Panc1 (cell line): ENCODE measurements around the gene ARHGEF10L. TPM values are rescaled to one million over a fixed set of nuclear protein-coding genes. Genes with fewer than 3 reads are reported as not detected.

Experiments
- ATAC-seq: fragments of 200-7000 bp; cut with Tn5 transposase; 2 replicates; pipeline ENCODE4 v1.9.1; 2020; ENCODE audit warnings: mild to moderate bottlenecking, moderate library complexity
- BruUV-seq: library from RNA; stranded (reverse); fragments of 400-500 nt; replicated peaks from 2 replicates; lab custom pipeline; 2021; lab: Mats Ljungman, UMichigan
- CTCF ChIA-PET: fragments of 300-600 bp; sonication (Branson Sonifier 250); formaldehyde crosslinking; loops from one replicate; lab custom pipeline; 2022; ENCODE audit warnings: antibody characterized with exemption; lab: Charles Lee
- POLR2A ChIA-PET: fragments of 300-600 bp; sonication (Branson Sonifier 250); formaldehyde crosslinking; loops from one replicate; lab custom pipeline; 2022; ENCODE audit warnings: antibody characterized with exemption; lab: Charles Lee
- DNase-seq: peaks from one replicate; pipeline ENCODE4 v3.0.0-alpha.2; 2010; ENCODE audit warnings: low read depth, low spot score
- H3K27ac ChIP-seq: 2 replicates; pipeline ENCODE4 v1.5.1; 2011; ENCODE audit warnings: mild to moderate bottlenecking, low read length, inconsistent platforms
- H3K27me3 ChIP-seq: fragments of 200-500 bp; sonication (Bioruptor generic); 2 replicates; pipeline ENCODE4 v1.6.0; 2014; ENCODE audit warnings: low read length, inconsistent platforms; ENCODE audit not compliant: control insufficient read depth, insufficient read depth
- H3K36me3 ChIP-seq: fragments of 200-500 bp; sonication (Bioruptor generic); 2 replicates; pipeline ENCODE4 v1.5.1; 2014; ENCODE audit warnings: inconsistent platforms, mild to moderate bottlenecking, low read length, moderate library complexity; ENCODE audit not compliant: control insufficient read depth, insufficient read depth
- H3K4me1 ChIP-seq: 2 replicates; pipeline ENCODE4 v1.5.1; 2011; ENCODE audit warnings: inconsistent platforms, mild to moderate bottlenecking, low read length, moderate library complexity; ENCODE audit not compliant: control insufficient read depth, insufficient read depth
- H3K4me3 ChIP-seq, 2 experiments: 2 replicates each; pipeline ENCODE4 v1.5.1; 2011 to 2012; ENCODE audit warnings: low read depth in 2 of 2, low read length in 2 of 2, mild to moderate bottlenecking in 2 of 2, inconsistent platforms in 1 of 2, moderate library complexity in 1 of 2
- H3K9me3 ChIP-seq: fragments of 200-500 bp; sonication (Bioruptor generic); 2 replicates; pipeline ENCODE4 v1.5.1; 2014; ENCODE audit warnings: low read depth, mild to moderate bottlenecking, inconsistent platforms, low read length, moderate library complexity; ENCODE audit not compliant: control insufficient read depth, insufficient read depth
- CTCF ChIP-seq: fragments of 450-650 bp; IDR thresholded peaks from 2 replicates; pipeline ENCODE4 v1.5.1; 2017; ENCODE audit warnings: mild to moderate bottlenecking
- POLR2AphosphoS5 ChIP-seq: IDR thresholded peaks from 2 replicates; pipeline ENCODE4 v1.6.1; 2012; ENCODE audit warnings: mild to moderate bottlenecking, low read depth, low read length, moderate library complexity
- SIN3A ChIP-seq: IDR thresholded peaks from 2 replicates; pipeline ENCODE4 v1.6.1; 2012; ENCODE audit warnings: low read depth, mild to moderate bottlenecking, low read length, moderate library complexity, borderline replicate concordance; ENCODE audit not compliant: insufficient read depth
- TCF7L2 ChIP-seq: IDR thresholded peaks from 2 replicates; pipeline ENCODE4 v1.6.1; 2011; ENCODE audit warnings: mild to moderate bottlenecking, low read depth, low read length, inconsistent platforms
- in situ Hi-C: cut with HindIII; loops from 2 replicates; pipeline ENCODE4 v1.10.0; 2016; ENCODE audit warnings: low sequenced_read_pairs, low pct_unique_long_range_greater_than_20kb
- intact Hi-C: fragments of 100-400 bp; cut with micrococcal nuclease; formaldehyde crosslinking; loops from one replicate; pipeline ENCODE4 v1.10.0; 2022; ENCODE audit not compliant: unreplicated experiment
- total RNA-seq: library from RNA; stranded (reverse); gene quantifications from one replicate; pipeline ENCODE4 v1.2.1, GENCODE V29; 2021; ENCODE audit not compliant: unreplicated experiment
- TF ChIP-seq, protein P1 (sequence below), 2 experiments: IDR thresholded peaks; 2 replicates each; pipeline ENCODE4 v1.6.1; 2011 to 2012; ENCODE audit warnings: low read depth in 2 of 2, control low read depth in 1 of 2, low read length in 1 of 2, mild to moderate bottlenecking in 1 of 2, moderate library complexity in 1 of 2; ENCODE audit not compliant: insufficient read depth in 1 of 2

Gene ARHGEF10L
- total RNA-seq, 1 experiment from 2014 or later = 5.9 TPM

- no TSS peak for BruUV-seq
- intact Hi-C loops = no loop called here
- in situ Hi-C loops = no loop called here
- ChIA-PET CTCF (interaction anchor here (1.1 kb wide), 1 partner anchor 379 kb away, joined by 4 read pairs; no protein-coding TSS in a partner anchor), POLR2A (interaction anchor here (0.5 kb wide), 1 partner anchor 32 kb away, joined by 6 read pairs; no protein-coding TSS in a partner anchor)
- TF ChIP-seq SIN3A (no peak), CTCF (no peak), POLR2AphosphoS5 (no peak), TCF7L2 (no peak)
- TF ChIP-seq, protein P1, sequence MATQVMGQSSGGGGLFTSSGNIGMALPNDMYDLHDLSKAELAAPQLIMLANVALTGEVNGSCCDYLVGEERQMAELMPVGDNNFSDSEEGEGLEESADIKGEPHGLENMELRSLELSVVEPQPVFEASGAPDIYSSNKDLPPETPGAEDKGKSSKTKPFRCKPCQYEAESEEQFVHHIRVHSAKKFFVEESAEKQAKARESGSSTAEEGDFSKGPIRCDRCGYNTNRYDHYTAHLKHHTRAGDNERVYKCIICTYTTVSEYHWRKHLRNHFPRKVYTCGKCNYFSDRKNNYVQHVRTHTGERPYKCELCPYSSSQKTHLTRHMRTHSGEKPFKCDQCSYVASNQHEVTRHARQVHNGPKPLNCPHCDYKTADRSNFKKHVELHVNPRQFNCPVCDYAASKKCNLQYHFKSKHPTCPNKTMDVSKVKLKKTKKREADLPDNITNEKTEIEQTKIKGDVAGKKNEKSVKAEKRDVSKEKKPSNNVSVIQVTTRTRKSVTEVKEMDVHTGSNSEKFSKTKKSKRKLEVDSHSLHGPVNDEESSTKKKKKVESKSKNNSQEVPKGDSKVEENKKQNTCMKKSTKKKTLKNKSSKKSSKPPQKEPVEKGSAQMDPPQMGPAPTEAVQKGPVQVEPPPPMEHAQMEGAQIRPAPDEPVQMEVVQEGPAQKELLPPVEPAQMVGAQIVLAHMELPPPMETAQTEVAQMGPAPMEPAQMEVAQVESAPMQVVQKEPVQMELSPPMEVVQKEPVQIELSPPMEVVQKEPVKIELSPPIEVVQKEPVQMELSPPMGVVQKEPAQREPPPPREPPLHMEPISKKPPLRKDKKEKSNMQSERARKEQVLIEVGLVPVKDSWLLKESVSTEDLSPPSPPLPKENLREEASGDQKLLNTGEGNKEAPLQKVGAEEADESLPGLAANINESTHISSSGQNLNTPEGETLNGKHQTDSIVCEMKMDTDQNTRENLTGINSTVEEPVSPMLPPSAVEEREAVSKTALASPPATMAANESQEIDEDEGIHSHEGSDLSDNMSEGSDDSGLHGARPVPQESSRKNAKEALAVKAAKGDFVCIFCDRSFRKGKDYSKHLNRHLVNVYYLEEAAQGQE (IDR thresholded peaks at IDR 0.05; ENCODE audit: insufficient read depth in 1 of 2, low read depth in 2 of 2, low read length in 1 of 2) = no peak
- H3K4me1 ChIP-seq = no peaks in the 10 kb centered on the region
- H3K27ac ChIP-seq = no peak overlapping the region
- ATAC-seq (no peak), DNase-seq (no peak)
- no peaks in the 10 kb centered on the region for H3K36me3 ChIP-seq
- no peaks in the 10 kb centered on the region for H3K9me3 ChIP-seq
- no peaks in the 10 kb centered on the region for H3K27me3 ChIP-seq
- H3K4me3 ChIP-seq = no peak overlapping the region
Observed at GRCh38 chr1:17721444-17721843, 181.9 kb downstream of the ARHGEF10L start.

GRCh38 chr1:17723684-17724083 lies 184.2 kb downstream of the ARHGEF10L start:
- DNase-seq = no peak

More at GRCh38 chr1:17723684-17724083, 184.2 kb downstream of the ARHGEF10L start:
- CTCF ChIA-PET = no interaction called here
- Histone ChIP-seq H3K36me3 (no peaks in the 10 kb centered on the region), H3K4me3 (no peak overlapping the region), H3K4me1 (no peaks in the 10 kb centered on the region), H3K9me3 (no peaks in the 10 kb centered on the region), H3K27ac (no peak overlapping the region), H3K27me3 (no peaks in the 10 kb centered on the region)
- peak; percentile 67 for ATAC-seq
- in situ Hi-C loops (no loop called here), intact Hi-C loops (no loop called here)
- no TSS peak for BruUV-seq
- POLR2A ChIA-PET = no interaction called here
- TF ChIP-seq SIN3A (no peak), TCF7L2 (no peak), POLR2AphosphoS5 (no peak), CTCF (no peak; the same call in 1 of the 2 replicates)
- TF ChIP-seq, protein P1 (IDR thresholded peaks at IDR 0.05; ENCODE audit: insufficient read depth in 1 of 2, low read depth in 2 of 2, low read length in 1 of 2) = no peak
